Fibroblast of lung (primary cell): ENCODE results near the gene NFATC2. TPM values are rescaled to one million over a fixed set of nuclear protein-coding genes. Genes with fewer than 3 reads are reported as not detected.
A peak's percentile ranks its signal among the peaks of the same experiment; 100 is the strongest.

Experiments used
- DNase-seq, 2 donors: peaks; one replicate each; pipeline versions ENCODE4 v3.0.0 to v3.0.0-alpha.2; 2010; ENCODE audit warnings: low read depth in 2 of 2
- H2AFZ ChIP-seq: 2 replicates; pipeline ENCODE4 v1.5.1; 2012; ENCODE audit warnings: low read length, control low read depth, inconsistent platforms
- H3K27ac ChIP-seq: 2 replicates; pipeline ENCODE4 v1.5.1; 2011; ENCODE audit warnings: low read length, control low read depth; ENCODE audit not compliant: insufficient read depth
- H3K27me3 ChIP-seq: 2 replicates; pipeline ENCODE4 v1.5.1; 2011; ENCODE audit warnings: mild to moderate bottlenecking, low read length; ENCODE audit not compliant: control insufficient read depth, insufficient read depth
- H3K36me3 ChIP-seq: 2 replicates; pipeline ENCODE4 v1.5.1; 2011; ENCODE audit warnings: low read length; ENCODE audit not compliant: control insufficient read depth, insufficient read depth
- H3K4me1 ChIP-seq: 2 replicates; pipeline ENCODE4 v1.5.1; 2011; ENCODE audit warnings: low read length; ENCODE audit not compliant: control insufficient read depth, insufficient read depth; ENCODE audit errors: extremely low read depth
- H3K4me2 ChIP-seq: 2 replicates; pipeline ENCODE4 v1.5.1; 2011; ENCODE audit warnings: low read length, control low read depth; ENCODE audit not compliant: insufficient read depth; ENCODE audit errors: extremely low read depth
- H3K4me3 ChIP-seq, 4 experiments: fragments of 200-600 bp in 1 of 4; sonication (generic) in 1 of 4; replicated peaks in 1 of 4; 2 replicates each; pipeline ENCODE4 v1.5.1; 2011 to 2016; ENCODE audit warnings: low read length in 4 of 4, low read depth in 3 of 4, mild to moderate bottlenecking in 3 of 4, control low read depth in 2 of 4, inconsistent platforms in 1 of 4, mixed read lengths in 1 of 4; ENCODE audit not compliant: insufficient read depth in 1 of 4; ENCODE audit errors: control extremely low read depth in 1 of 4
- H3K79me2 ChIP-seq: 2 replicates; pipeline ENCODE4 v1.5.1; 2012; ENCODE audit warnings: mild to moderate bottlenecking, low read length, inconsistent platforms; ENCODE audit not compliant: control insufficient read depth, insufficient read depth
- H3K9ac ChIP-seq: 2 replicates; pipeline ENCODE4 v1.5.1; 2011; ENCODE audit warnings: mild to moderate bottlenecking, low read length, control low read depth; ENCODE audit not compliant: insufficient read depth
- H3K9me3 ChIP-seq: 2 replicates; pipeline ENCODE4 v1.5.1; 2012; ENCODE audit warnings: low read depth, low read length; ENCODE audit not compliant: control insufficient read depth, insufficient read depth
- H4K20me1 ChIP-seq: 2 replicates; pipeline ENCODE4 v1.5.1; 2011; ENCODE audit warnings: low read length; ENCODE audit not compliant: control insufficient read depth, insufficient read depth; ENCODE audit errors: extremely low read depth
- CTCF ChIP-seq, 2 donors: IDR thresholded peaks in 1 of 2; conservative IDR thresholded peaks in 1 of 2; 1 replicate in 1 of 2; 2 replicates in 1 of 2; pipeline ENCODE4 v1.5.1; 2011 to 2012; ENCODE audit warnings: low read length in 2 of 2, control low read depth in 1 of 2, inconsistent platforms in 1 of 2, low read depth in 1 of 2, mild to moderate bottlenecking in 1 of 2
- EZH2 ChIP-seq: IDR thresholded peaks from 2 replicates; pipeline ENCODE4 v1.5.1; 2012; ENCODE audit warnings: low read length, control low read depth, mild to moderate bottlenecking; ENCODE audit errors: missing control alignments
- polyA plus RNA-seq, 2 donors: library from polyadenylated mRNA; depleted of rRNA in 1 of 2; stranded (reverse) in 1 of 2; unstranded in 1 of 2; fragments of >200 nt; gene quantifications; 2 replicates each; pipeline ENCODE4 v1.2.1, GENCODE V29; 2011 to 2012; ENCODE audit warnings: missing spikeins in 1 of 2
- total RNA-seq: library from RNA; depleted of rRNA; stranded (reverse); fragments of >200 nt; gene quantifications from 2 replicates; pipeline ENCODE4 v1.2.1, GENCODE V29; 2014

The NFATC2 gene
- total and polyA plus RNA-seq, 2 donors (not counting 1 experiment from before 2014, with no cell fraction given) = 0.50 to 1.2 TPM

- H3K27ac ChIP-seq = no peak overlapping the region
Observed at GRCh38 chr20:51420111-51420510, 122.4 kb downstream of the NFATC2 start.

GRCh38 chr20:51419646-51420045 is 122.9 kb downstream of the NFATC2 start:
- H3K4me2 ChIP-seq = no peak overlapping the region
- no peak overlapping the region for H2AFZ ChIP-seq
- H3K4me1 ChIP-seq = no peaks in the 10 kb centered on the region
- H3K9ac ChIP-seq = no peak overlapping the region
- H3K27ac ChIP-seq = no peak overlapping the region
- no peaks in the 10 kb centered on the region for H3K36me3 ChIP-seq
- no peak overlapping the region for H3K4me3 ChIP-seq
- no peaks in the 10 kb centered on the region for H3K79me2 ChIP-seq
- no peak for DNase-seq
- no peaks in the 10 kb centered on the region for H3K9me3 ChIP-seq
- H4K20me1 ChIP-seq = no peaks in the 10 kb centered on the region
- no peaks in the 10 kb centered on the region for H3K27me3 ChIP-seq
- TF ChIP-seq CTCF (conservative IDR thresholded peaks at IDR 0.05 in 1 of 2, IDR thresholded peaks at IDR 0.05 in 1 of 2; ENCODE audit: low read depth in 1 of 2, low read length in 2 of 2) = no peak
- no peak for TF ChIP-seq EZH2

More at GRCh38 chr20:51420111-51420510, 122.4 kb downstream of the NFATC2 start:
- no peaks in the 10 kb centered on the region for H3K4me1 ChIP-seq
- no peak overlapping the region for H3K4me2 ChIP-seq
- no peaks in the 10 kb centered on the region for H3K79me2 ChIP-seq
- no peak for TF ChIP-seq EZH2
- TF ChIP-seq CTCF (conservative IDR thresholded peaks at IDR 0.05 in 1 of 2, IDR thresholded peaks at IDR 0.05 in 1 of 2; ENCODE audit: low read depth in 1 of 2, low read length in 2 of 2) = no peak
- H3K4me3 ChIP-seq = no peak overlapping the region
- no peak overlapping the region for H3K9ac ChIP-seq
- H2AFZ ChIP-seq = no peak overlapping the region
- no peaks in the 10 kb centered on the region for H3K36me3 ChIP-seq
- peak; percentile 18 to 23 for DNase-seq
- H3K27me3 ChIP-seq = no peaks in the 10 kb centered on the region
- no peaks in the 10 kb centered on the region for H4K20me1 ChIP-seq
- H3K9me3 ChIP-seq = no peaks in the 10 kb centered on the region

GRCh38 chr20:51419231-51419630 is 123.3 kb downstream of the NFATC2 start:
- no peaks in the 10 kb centered on the region for H3K27me3 ChIP-seq
- DNase-seq = no peak
- H3K4me2 ChIP-seq = no peak overlapping the region
- H3K79me2 ChIP-seq = no peaks in the 10 kb centered on the region
- H3K27ac ChIP-seq = no peak overlapping the region
- no peaks in the 10 kb centered on the region for H3K4me1 ChIP-seq
- H3K4me3 ChIP-seq = no peak overlapping the region
- no peak overlapping the region for H2AFZ ChIP-seq
- H3K9ac ChIP-seq = no peak overlapping the region
- H3K9me3 ChIP-seq = no peaks in the 10 kb centered on the region
- TF ChIP-seq EZH2 (no peak), CTCF (conservative IDR thresholded peaks at IDR 0.05 in 1 of 2, IDR thresholded peaks at IDR 0.05 in 1 of 2; ENCODE audit: low read depth in 1 of 2, low read length in 2 of 2) (no peak)
- H3K36me3 ChIP-seq = no peaks in the 10 kb centered on the region
- H4K20me1 ChIP-seq = no peaks in the 10 kb centered on the region
